ENCODE results near the gene ADAM10. TPM values are rescaled to one million over a fixed set of nuclear protein-coding genes. Genes with fewer than 3 reads are reported as not detected.

Gene ADAM10
- total RNA-seq, 2 donors from 2014 or later: 79.8 to 84.8 TPM

DNA sequence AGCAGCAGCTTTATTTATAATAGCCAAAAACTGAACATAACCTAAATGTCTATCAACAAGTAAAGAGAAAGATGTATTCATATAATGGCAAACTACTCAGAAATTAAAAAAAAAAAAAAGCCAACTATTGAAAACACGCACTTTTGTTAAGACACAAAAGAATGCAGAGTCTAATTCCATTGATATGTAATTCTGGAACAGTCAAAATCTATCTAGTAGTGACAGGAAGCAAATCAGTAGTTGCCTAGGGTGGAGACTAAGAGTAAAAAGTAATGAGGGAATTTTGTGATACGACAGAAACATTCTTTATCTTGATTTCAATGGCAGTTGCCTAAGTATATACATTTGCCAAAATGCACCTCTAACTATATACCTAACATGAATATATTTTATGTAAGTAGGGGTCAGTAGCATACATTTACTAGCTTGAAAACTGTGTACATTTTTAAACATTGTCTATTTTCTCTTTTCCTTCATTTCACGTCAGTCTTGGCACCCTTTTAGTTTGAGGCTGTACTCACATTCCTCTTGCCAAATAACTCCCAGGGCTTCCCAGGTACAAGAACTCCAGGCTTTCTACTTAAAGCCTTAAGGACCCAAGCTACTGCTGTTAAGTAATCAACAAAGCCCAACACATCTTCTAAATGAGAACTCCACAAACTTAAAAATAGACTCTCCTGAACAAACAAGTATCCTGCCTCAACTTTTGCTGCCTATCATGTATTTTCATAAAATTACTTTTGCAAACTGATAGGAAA, 54.7 kb downstream of the ADAM10 start:
- ATAC-seq (peak in 1 of 2 donors; percentile 38), DNase-seq (no peak)
- intact Hi-C loops (cut with DNase I): no loop called here

DNA sequence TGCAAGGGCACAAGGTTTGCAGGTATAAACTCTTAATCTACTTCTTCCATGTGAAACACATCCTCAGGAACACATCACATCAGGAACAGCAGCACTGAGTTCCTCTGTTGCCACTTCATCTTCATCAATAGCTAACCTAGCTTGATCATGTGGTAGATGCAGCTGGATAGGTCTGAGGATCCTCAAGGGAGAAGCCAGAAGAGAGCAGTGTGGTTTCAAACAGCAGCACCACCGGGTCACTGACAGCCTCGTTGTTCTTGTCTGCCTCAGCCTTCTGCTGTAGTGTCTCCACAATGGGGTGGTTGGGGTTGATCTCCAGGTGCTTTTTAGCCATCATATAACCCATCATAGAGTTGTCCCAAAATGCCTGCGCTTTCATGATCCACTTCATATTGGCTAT, 58.8 kb downstream of the ADAM10 start:
- intact Hi-C loops (cut with DNase I): no loop called here
- ATAC-seq (no peak), DNase-seq (no peak)

DNA sequence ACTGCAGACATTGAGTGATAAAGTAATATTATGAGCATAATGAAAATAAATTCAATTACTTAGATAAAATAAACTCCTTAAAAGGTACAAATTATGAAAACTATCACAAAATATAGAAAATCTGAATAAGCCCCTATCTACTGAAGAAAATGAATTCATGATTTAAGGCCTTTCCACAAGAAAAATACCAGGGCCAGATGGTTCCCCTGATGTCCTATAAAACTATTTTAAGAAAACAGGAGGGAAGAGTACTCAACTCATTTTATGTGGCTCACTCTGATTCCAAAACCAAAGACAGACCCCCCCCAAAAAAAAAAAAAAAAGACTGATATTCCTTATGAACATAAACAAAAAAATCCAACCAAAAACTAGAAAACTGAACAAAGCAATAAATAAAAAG, 59.9 kb downstream of the ADAM10 start:
- ATAC-seq (no peak), DNase-seq (no peak)
- intact Hi-C loops (cut with DNase I): no loop called here

DNA sequence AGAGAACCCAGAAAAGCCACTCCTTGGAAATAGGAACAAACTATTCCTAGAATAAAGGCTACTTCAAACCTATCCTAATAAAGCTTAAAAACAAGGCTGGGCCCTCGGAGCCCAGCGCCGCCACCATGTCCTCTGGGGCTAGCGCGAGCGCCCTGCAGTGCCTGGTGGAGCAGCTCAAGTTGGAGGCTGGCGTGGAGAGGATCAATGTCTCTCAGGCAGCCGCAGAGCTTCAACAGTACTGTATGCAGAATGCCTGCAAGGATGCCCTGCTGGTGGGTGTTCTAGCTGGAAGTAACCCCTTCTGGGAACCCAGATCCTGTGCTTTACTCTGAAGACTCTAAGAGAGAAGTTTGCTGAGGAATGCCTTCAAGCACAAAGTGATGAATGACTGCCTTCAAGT, 63.2 kb downstream of the ADAM10 start:
- DNase-seq (no peak), ATAC-seq (no peak)
- intact Hi-C loops (cut with DNase I): no loop called here

DNA sequence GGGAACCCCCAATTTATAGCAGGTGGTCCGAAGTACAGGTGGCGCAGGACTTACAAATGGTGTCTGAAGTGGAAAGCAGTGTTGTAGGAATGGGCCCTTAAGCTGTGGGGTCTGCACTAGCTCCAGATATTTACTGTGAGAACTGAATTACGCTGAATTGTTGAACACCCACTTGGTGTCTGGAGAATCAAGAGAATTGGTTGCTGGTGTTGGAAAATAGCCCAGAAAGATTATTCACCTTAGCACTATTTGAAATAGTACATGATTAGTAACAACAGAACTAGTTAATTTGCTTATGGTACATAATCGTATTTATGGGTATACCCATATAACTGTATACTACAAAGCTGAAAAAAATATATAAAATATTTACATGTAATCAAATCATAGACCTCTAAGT, 64.8 kb downstream of the ADAM10 start:
- DNase-seq: no peak
- intact Hi-C loops (cut with DNase I): no loop called here
- ATAC-seq: no peak

DNA sequence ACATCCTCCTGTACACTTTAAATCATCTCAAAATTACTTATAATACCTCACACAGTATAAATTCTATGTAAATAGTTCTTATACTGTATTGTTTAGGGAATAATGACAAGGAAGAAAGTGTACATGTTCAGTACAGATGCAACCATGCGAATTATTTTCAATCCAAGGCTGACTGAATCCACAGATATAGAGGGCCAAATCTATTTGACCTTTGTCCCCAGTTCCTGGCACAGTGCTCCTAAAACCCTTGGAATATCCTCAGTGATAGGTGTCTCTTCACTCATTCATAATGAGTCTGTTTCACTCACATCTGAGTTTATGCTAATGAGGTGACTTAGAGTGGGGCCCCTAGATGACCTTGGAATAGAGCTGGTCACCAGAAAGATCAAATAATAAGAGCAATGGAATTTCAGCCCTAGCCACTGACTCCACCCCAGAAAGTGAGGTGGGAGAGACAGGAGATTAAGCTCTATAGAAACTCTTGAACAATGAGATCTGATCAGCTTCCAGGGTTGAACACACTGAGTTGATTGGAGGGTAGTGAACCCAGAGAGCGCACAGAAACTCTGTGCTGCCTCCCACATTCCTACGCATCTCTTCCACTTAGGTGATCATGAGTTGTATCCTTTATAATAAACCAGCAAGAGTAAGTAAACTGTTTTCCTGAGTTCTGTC, 65.3 kb downstream of the ADAM10 start:
- DNase-seq (no peak), ATAC-seq (no peak)
- intact Hi-C loops (cut with DNase I): no loop called here

DNA sequence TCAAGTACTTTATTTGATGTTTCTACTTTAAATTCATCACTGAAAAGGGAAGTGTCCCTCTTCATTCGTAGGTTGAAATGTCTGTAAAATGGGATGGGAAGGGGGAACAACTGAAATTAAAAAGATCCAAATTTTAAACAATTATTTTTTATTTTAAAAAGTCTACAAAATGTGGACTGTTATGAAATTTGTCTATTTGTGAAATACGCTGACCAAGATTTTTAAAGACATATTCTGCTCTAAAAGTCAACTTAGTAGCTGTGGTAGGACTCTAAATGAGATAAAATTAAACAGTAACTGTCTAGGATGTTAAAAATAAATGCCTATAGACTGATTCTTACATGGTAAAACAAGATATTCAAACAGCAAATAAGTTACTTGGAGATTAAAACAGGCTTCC, 67.3 kb downstream of the ADAM10 start:
- intact Hi-C loops (cut with DNase I): no loop called here
- DNase-seq: no peak
- ATAC-seq: no peak

DNA sequence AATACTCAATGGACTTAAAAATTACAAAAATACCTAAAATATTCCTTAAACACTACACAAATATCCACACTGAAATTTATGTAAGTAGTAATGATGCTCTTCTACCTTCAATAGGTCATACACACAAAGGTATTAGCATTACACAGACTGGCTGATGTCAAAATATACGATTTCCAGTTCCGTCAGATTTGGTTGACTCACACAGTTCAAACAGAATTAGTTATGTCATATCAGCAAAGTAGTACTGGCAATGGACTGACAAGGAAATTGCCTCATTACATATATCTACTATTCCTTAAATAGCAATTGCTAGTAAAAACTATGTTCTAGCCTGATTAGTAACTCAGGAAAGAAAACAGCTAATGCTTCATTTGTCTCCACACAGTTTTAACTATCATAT, 70.8 kb downstream of the ADAM10 start:
- DNase-seq: no peak
- peak in 1 of 2 donors; percentile 31 for ATAC-seq
- intact Hi-C loops (cut with DNase I): no loop called here

DNA sequence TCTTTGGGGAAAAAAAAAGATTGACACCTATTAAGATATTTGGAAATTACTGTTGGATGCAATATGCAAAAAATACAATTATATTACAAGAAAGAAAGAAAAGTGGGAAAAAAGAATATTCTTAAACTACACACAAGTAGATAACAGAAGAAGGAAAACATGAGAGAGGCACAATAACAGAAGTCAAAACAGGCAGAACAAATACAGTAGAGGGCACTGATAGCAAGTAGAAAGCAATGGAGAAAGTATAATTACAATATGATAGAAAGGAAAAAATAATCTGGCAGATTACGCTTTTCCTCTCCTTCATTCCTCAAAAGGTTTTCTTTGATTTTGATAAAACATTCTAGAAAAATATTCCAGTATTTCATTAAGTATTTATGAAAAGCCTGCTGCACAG, 72.1 kb downstream of the ADAM10 start:
- DNase-seq (no peak), ATAC-seq (no peak)
- intact Hi-C loops (cut with DNase I): no loop called here

DNA sequence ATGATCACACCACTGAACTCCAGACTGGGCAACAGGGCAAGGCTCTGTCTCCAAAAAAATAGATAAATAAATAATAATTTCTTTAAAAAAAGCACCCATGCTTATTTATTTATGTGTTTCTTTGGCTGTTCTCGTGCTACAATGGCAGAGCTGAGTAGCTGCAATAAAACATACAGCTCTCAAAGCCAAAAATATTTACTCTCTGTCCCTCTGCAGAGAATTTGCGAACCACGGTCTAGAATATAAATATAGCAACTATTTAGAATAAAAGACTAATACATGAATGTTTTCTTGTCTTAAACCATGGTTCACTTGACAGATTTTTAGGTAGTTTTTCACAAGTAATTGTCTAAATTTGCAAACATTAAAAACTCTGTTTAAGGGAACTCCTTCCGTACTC, 72.7 kb downstream of the ADAM10 start:
- ATAC-seq (no peak), DNase-seq (no peak)
- intact Hi-C loops (cut with DNase I): no loop called here

DNA sequence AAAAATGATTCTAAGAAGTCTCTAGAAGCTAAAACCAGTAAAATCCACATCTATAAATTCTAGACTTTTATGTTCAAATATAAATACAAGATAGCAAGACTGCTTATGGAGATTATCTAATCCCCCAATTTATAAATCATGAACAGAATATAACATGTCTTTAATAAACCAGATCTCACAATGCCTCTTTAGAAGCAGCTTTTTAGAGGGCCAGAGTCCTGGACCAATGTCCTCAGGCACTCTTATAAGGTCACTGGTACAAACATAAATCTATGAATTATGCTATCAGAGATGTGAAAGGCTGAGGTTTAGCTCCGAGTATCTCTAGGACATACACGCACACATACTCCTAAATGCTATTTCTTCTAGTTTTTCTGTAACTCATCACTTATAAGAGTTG, 78.3 kb downstream of the ADAM10 start:
- ATAC-seq: no peak
- DNase-seq: no peak
- intact Hi-C loops (cut with DNase I): no loop called here

DNA sequence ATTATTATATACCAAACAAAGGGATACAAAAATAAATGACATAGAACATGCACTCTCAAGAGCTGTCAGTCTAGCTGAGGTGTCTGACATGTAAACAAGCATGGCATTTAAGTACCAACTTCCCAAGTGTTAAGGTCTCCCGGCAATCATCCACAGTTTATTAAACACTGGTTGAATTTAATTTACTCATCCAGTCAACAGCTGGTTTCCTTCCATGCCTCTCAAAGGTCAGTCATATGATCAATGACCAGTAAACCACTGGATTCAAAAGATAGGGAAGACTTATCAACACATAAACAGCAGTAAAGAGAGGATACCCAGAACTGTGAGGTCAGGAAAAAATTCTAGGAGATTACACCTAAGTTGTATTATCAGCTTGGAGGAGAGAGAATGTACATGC, 80.4 kb downstream of the ADAM10 start:
- DNase-seq (no peak), ATAC-seq (peak in 1 of 2 donors; percentile 44)
- intact Hi-C loops (cut with DNase I): loop anchor here in 1 of 2 donors (10.0 kb wide), 1 partner anchor 404 kb away; no protein-coding TSS in a partner anchor

DNA sequence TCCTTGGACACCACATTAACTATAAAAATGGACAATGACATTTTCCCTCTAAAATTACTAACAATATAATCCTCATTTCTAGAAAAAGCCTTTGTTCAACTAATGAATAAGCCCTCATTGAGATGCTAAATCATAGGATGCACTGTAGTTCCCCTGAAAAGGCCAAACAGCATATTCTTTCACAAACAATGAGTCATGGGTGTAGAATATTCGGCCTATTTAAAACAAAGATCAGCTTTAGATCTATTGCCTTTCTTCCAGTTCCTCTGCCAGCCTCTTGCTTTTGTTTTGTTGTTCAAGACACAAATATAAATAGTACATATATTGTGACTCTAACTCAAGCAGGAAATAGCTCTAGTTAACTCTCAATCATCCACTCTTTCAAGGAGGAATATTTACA, 82.5 kb downstream of the ADAM10 start:
- ATAC-seq: no peak
- intact Hi-C loops (cut with DNase I): loop anchor here in 1 of 2 donors (10.0 kb wide), 1 partner anchor 402 kb away; no protein-coding TSS in a partner anchor
- DNase-seq: no peak

DNA sequence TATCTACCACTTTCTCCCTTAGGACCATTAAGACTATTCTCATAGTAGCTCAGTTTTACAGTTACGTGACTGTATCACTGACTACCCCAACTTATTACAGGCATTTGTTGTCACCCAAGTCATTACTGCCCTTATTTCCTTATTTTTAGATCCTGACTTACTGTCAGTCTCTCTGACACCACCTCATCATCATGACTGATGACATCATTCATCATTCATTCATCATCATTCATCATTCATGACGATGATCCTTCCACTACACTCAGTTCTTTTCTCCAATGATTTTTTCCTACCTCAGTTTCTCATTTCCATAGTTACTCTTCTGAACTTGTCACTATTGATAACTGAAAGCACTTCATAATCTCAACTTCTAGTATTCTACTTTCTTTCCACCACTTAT, 83.8 kb downstream of the ADAM10 start:
- no peak for ATAC-seq
- intact Hi-C loops (cut with DNase I): loop anchor here in 1 of 2 donors (10.0 kb wide), 1 partner anchor 401 kb away; no protein-coding TSS in a partner anchor
- no peak for DNase-seq

DNA sequence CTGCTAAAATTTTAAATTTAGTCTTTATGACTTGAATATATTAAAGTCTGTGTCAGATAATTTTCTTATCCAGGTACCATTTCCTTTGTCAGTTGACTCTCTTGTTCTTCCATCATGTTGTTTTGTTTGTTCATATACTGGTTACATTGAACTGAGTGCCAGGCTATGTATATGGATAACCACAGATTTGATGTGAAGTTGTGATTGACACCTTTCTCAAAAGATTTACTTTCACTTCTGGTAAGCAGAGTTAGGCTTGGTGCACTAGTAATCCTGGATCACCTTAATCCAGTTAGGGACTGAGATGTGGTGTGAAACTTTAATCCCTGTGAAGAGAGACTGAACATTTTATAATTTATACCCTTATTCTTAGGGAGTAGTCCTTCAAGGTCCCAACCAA, 99.4 kb downstream of the ADAM10 start:
- DNase-seq: no peak
- no peak for ATAC-seq
- intact Hi-C loops (cut with DNase I): no loop called here

DNA sequence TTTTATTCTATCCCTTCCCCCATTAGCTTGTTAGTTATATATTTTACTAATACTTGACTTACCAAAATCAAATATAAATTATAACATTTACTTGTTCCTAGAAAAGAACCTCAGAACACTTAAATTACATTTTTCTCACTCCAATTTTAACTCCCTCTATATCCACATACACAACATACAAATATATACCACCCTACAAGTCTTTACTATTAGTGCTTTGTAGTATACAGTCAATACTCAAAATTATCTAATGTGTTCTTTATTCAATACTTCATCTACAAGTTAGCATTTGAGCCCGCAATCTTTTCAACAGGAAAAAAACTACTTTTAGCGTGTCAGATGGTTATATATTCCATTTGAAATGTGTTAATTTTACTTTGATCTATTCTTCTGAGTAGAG, 100.3 kb downstream of the ADAM10 start:
- ATAC-seq: no peak
- DNase-seq: no peak
- intact Hi-C loops (cut with DNase I): no loop called here

DNA sequence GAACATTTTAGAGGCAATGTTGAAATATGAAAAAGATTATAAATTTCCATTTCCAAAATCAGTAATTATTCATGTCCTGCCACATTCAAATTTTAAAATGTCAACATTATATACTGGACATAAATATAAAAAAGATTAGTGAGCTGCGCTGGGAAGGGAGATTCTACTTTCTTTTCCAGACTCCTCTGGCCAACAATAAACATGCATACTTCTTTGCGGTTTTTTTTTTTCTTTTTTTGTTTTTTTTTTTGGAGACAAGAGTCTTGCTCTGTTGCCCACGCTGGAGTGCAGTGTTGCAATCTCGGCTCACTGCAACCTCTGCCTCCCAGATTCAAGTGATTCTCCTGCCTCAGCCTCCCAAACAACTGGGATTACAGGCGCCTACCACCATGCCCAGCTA, 105.5 kb downstream of the ADAM10 start:
- intact Hi-C loops (cut with DNase I): no loop called here
- ATAC-seq: no peak
- no peak for DNase-seq

DNA sequence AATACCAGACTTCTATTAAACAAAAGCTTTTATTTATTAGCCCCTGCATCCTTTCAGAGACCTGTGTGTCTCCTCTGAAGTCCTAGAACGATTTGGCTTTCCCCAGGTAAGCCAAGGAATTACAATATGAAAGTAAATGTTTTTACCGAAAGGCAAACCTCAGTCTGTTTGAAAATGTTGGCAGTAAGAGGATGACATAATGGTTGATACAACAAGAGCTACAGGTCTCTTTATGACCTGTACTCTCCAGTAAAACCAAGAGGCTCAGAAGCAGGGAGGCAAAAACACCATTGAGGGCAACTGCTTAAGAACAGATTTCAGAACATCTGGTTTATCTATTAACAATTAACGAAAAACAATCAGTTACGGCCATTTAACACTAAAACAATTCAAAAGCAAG, 107.8 kb downstream of the ADAM10 start:
- no peak for ATAC-seq
- intact Hi-C loops (cut with DNase I): no loop called here

DNA sequence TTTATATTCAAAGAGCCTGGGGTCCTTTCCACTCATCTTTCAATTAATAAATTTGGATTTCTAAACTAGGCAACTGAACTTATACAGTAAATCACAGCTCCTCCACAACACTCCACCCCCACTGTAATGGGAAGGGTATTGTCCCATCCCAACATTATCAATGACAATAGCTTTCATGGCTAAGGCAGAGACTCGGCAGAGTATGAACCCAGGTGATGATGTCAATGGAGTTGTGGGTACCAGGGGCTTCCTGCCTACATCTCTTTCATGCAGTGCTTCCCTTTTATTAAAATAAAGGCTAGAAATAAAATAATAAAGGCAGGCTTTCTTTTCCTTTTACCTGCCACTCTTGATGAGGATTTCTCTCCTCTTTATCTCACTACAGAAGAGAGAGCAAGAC, 109.5 kb downstream of the ADAM10 start:
- ATAC-seq: no peak
- intact Hi-C loops (cut with DNase I): no loop called here
- DNase-seq: no peak

More for the DNA sequence above, 107.8 kb downstream of the ADAM10 start:
- DNase-seq: no peak

DNA sequence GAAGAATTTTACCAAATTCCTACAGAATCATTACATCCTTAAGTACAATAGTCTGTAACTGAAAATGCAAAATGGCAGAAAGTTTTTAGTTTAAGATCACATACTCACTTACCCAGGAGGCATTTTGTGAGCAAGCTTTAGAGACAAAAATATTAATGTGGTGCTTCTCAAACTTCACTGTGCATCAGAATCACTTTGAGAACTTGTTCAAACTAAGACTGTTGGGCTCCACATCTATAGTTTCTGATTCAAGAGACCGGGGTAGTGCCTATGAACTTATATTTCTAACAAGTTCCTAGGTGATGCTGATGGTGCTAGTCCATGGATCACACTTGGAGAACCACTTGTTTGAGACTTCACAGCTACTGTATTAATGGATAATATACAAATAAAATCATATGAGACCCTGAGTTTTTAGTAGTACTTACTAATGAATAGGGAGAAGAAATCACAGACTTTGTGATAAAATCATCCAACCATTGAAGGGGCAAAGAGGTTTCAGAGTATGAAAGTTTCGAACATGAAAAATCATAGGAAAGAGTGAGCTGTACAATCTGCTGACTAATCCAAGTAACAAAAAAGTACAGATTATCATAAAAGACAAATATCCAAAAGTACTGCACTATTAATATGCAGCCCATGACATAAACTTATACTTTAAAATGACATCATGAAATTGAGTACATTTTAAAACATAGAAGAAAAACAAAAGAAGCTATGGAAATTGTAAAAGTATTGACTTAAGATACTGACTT, 110.3 kb downstream of the ADAM10 start:
- ATAC-seq: no peak
- intact Hi-C loops (cut with DNase I): no loop called here
- DNase-seq: no peak
